GM20000 (cell line): ENCODE results near the gene LPIN2.
"Not testable (repeated sequence)": the region's sequence is repeated elsewhere in the genome, so short reads cannot be mapped to it uniquely, and the experiment has no call there.

Experiments
- DNase-seq: peaks from one replicate; pipeline ENCODE4 v3.0.0; 2012; ENCODE audit warnings: low spot score
- CTCF ChIP-seq: IDR thresholded peaks from 2 replicates; pipeline ENCODE4 v1.5.1; 2012; ENCODE audit warnings: mild to moderate bottlenecking, control low read depth; ENCODE audit errors: extremely low read depth, missing control alignments

The LPIN2 gene

GRCh38 chr18:3014503-3015203 lies 1.7 kb upstream of the LPIN2 start:
- no peak for DNase-seq
- no peak for TF ChIP-seq CTCF

GRCh38 chr18:3012136-3013023 lies 564 bp downstream of the LPIN2 start:
- TF ChIP-seq CTCF: no peak
- no peak for DNase-seq

- no peak for TF ChIP-seq CTCF
- DNase-seq: no peak
Observed at GRCh38 chr18:3010086-3010485, 2.9 kb downstream of the LPIN2 start.

GRCh38 chr18:3008541-3008940 lies 4.4 kb downstream of the LPIN2 start:
- no peak for TF ChIP-seq CTCF
- DNase-seq: no peak

- TF ChIP-seq CTCF: no peak
- no peak for DNase-seq
Observed at GRCh38 chr18:3007491-3007890, 5.5 kb downstream of the LPIN2 start.

- no peak for TF ChIP-seq CTCF
- no peak for DNase-seq
Observed at GRCh38 chr18:3005462-3005861, 7.5 kb downstream of the LPIN2 start.

GRCh38 chr18:3003766-3004165 lies 9.2 kb downstream of the LPIN2 start:
- not testable (repeated sequence) for DNase-seq

- TF ChIP-seq CTCF: no peak
- no peak for DNase-seq
Observed at GRCh38 chr18:3002732-3003131, 10.2 kb downstream of the LPIN2 start.
